Sigmoid colon (tissue), 7 donors: Measurements from ENCODE around the gene ECT2L. TPM values are rescaled to one million over a fixed set of nuclear protein-coding genes. Genes with fewer than 3 reads are reported as not detected.

ENCODE experiments used
- DNase-seq: peaks from one replicate; pipeline ENCODE4 v3.0.0-alpha.2; 2019
- H3K27ac ChIP-seq, 4 donors: fragments of 200-600 bp; sonication (generic); one replicate each; pipeline ENCODE4 v1.5.1; 2016 to 2019; ENCODE audit warnings: mild to moderate bottlenecking in 1 of 4
- H3K27me3 ChIP-seq, 3 donors: fragments of 200-600 bp; sonication (generic); one replicate each; pipeline ENCODE4 v1.5.1; 2019; ENCODE audit warnings: mild to moderate bottlenecking in 1 of 3
- H3K36me3 ChIP-seq, 4 donors: fragments of 200-600 bp; sonication (generic); one replicate each; pipeline ENCODE4 v1.5.1; 2016 to 2019
- H3K4me1 ChIP-seq, 4 donors: fragments of 200-600 bp; sonication (generic); one replicate each; pipeline ENCODE4 v1.5.1; 2017 to 2019
- H3K4me3 ChIP-seq, 4 donors: fragments of 200-600 bp; sonication (generic); one replicate each; pipeline ENCODE4 v1.5.1; 2017 to 2019; ENCODE audit warnings: mild to moderate bottlenecking in 2 of 4, moderate library complexity in 1 of 4
- H3K9me3 ChIP-seq, 4 donors: fragments of 200-600 bp in 3 of 4; sonication (generic) in 3 of 4; one replicate each; pipeline versions ENCODE4 v1.5.1 to v1.6.1; 2013 to 2019
- CTCF ChIP-seq, 4 experiments: fragments of 450-650 bp in 3 of 4; fragments of 200-600 bp in 1 of 4; IDR thresholded peaks; one replicate each; pipeline ENCODE4 v1.5.1; 2016 to 2019; ENCODE audit warnings: antibody characterized with exemption in 4 of 4, mild to moderate bottlenecking in 3 of 4, moderate library complexity in 2 of 4
- EP300 ChIP-seq, 4 donors: sonication (generic); formaldehyde crosslinking; IDR thresholded peaks; one replicate each; pipeline ENCODE4 v1.6.1; 2017; ENCODE audit warnings: antibody characterized with exemption in 4 of 4
- POLR2A ChIP-seq, 2 donors: fragments of 450-650 bp; IDR thresholded peaks; one replicate each; pipeline ENCODE4 v1.6.1; 2016; ENCODE audit warnings: antibody characterized with exemption in 2 of 2, mild to moderate bottlenecking in 2 of 2, moderate library complexity in 2 of 2
- POLR2AphosphoS5 ChIP-seq, 4 donors: sonication (generic); formaldehyde crosslinking; IDR thresholded peaks; one replicate each; pipeline ENCODE4 v1.6.1; 2017; ENCODE audit warnings: antibody characterized with exemption in 4 of 4
- WGBS, 2 donors: extraction: QIAGEN DNeasy Blood & Tissue Kit; methylation state at CpG; one replicate each; pipeline ENCODE4 v1.1.7; 2013; 5-methylcytosine and 5-hydroxymethylcytosine counted together
- intact Hi-C: fragments of 100-400 bp; cut with DNase I; formaldehyde crosslinking; loops from one replicate; pipeline ENCODE4 v1.15.1; 2023
- polyA plus RNA-seq, 3 donors: library from polyadenylated mRNA; stranded (reverse); fragments of 200-250 nt; gene quantifications; one replicate each; pipeline ENCODE4 v1.2.3, GENCODE V29; 2013
- total RNA-seq, 4 donors: library from RNA; depleted of rRNA; stranded (reverse); fragments of >200 nt; gene quantifications; one replicate each; pipeline ENCODE4 v1.1.0, GENCODE V29; 2016
- donor health status: healthy with polysubstance abuse.
- donor health status: Bipolar disorder and iron deficiency.
- donor health status: healthy.

ECT2L gene
- total and polyA plus RNA-seq, 7 donors = 0.04 TPM; not detected in 6

- H3K4me3 ChIP-seq = no peak overlapping the region
- TF ChIP-seq EP300 (IDR thresholded peaks at IDR 0.05) (no peak), POLR2AphosphoS5 (IDR thresholded peaks at IDR 0.05) (no peak), POLR2A (IDR thresholded peaks at IDR 0.05) (no peak), CTCF (IDR thresholded peaks at IDR 0.05) (no peak)
- whole genome bisulfite sequencing, 2 donors = 85 to 92% methylated on average over 7 of the region's 7 CpGs
- H3K4me1 ChIP-seq = peaks cover 0 to 20% (median 10%) of the 10 kb centered on the region in 4 donors
- no peak overlapping the region for H3K27ac ChIP-seq
- no peaks in the 10 kb centered on the region for H3K27me3 ChIP-seq
- H3K9me3 ChIP-seq = no peaks in the 10 kb centered on the region
- intact Hi-C loops = loop anchor here (5.0 kb wide), 1 partner anchor 37 kb away; no protein-coding TSS in a partner anchor
- no peak for DNase-seq
- no peaks in the 10 kb centered on the region for H3K36me3 ChIP-seq
These were observed 34.4 kb downstream of the ECT2L start for GRCh38 chr6:138830248-138830647.

- WGBS, 2 donors = 95 to 96% methylated on average over 2 of the region's 2 CpGs
These were observed 36.3 kb downstream of the ECT2L start for GRCh38 chr6:138832182-138832581.

GRCh38 chr6:138833816-138834539 is 38.1 kb downstream of the ECT2L start:
- Histone ChIP-seq H3K27ac (peak overlapping the region in 3 of 4 donors; percentile 8 to 59 (median 56)), H3K9me3 (no peaks in the 10 kb centered on the region), H3K36me3 (no peaks in the 10 kb centered on the region), H3K27me3 (no peaks in the 10 kb centered on the region), H3K4me3 (no peak overlapping the region), H3K4me1 (peaks cover 0 to 24% (median 10%) of the 10 kb centered on the region in 4 donors)
- DNase-seq = no peak
- 63 to 77% methylated on average over 4 of the region's 4 CpGs for WGBS, 2 donors
- intact Hi-C loops = loop anchor here (5.0 kb wide), 1 partner anchor 33 kb away; no protein-coding TSS in a partner anchor
- TF ChIP-seq EP300 (IDR thresholded peaks at IDR 0.05) = no peak
- peak in 2 of 4 donors; percentile 41 to 46 for TF ChIP-seq POLR2AphosphoS5 (IDR thresholded peaks at IDR 0.05)
- no peak for TF ChIP-seq CTCF (IDR thresholded peaks at IDR 0.05)

More at GRCh38 chr6:138832182-138832581, 36.3 kb downstream of the ECT2L start:
- Histone ChIP-seq H3K4me3 (no peak overlapping the region), H3K36me3 (no peaks in the 10 kb centered on the region), H3K27ac (no peak overlapping the region), H3K9me3 (no peaks in the 10 kb centered on the region), H3K4me1 (peaks cover 0 to 24% (median 10%) of the 10 kb centered on the region in 4 donors), H3K27me3 (no peaks in the 10 kb centered on the region)
- no peak for TF ChIP-seq CTCF (IDR thresholded peaks at IDR 0.05)
- TF ChIP-seq POLR2AphosphoS5 (IDR thresholded peaks at IDR 0.05) = no peak
- intact Hi-C loops = loop anchor here (5.0 kb wide), 1 partner anchor 35 kb away; no protein-coding TSS in a partner anchor
- DNase-seq = no peak

- 91 to 97% methylated on average over 6 of the region's 6 CpGs for WGBS, 2 donors
- DNase-seq = no peak
- peaks cover 0 to 24% (median 10%) of the 10 kb centered on the region in 4 donors for H3K4me1 ChIP-seq
- TF ChIP-seq CTCF (IDR thresholded peaks at IDR 0.05) (no peak), EP300 (IDR thresholded peaks at IDR 0.05) (no peak), POLR2A (IDR thresholded peaks at IDR 0.05) (no peak), POLR2AphosphoS5 (IDR thresholded peaks at IDR 0.05) (no peak)
- H3K36me3 ChIP-seq = no peaks in the 10 kb centered on the region
- H3K27ac ChIP-seq = no peak overlapping the region
- no peaks in the 10 kb centered on the region for H3K27me3 ChIP-seq
- no peak overlapping the region for H3K4me3 ChIP-seq
- no peaks in the 10 kb centered on the region for H3K9me3 ChIP-seq
- intact Hi-C loops = no loop called here
These were observed 41.4 kb downstream of the ECT2L start for GRCh38 chr6:138837246-138837645.
